GM23248 (cell line): ENCODE measurements around the gene PLCB1. TPM values are rescaled to one million over a fixed set of nuclear protein-coding genes. Genes with fewer than 3 reads are reported as not detected.

Experiments
- DNase-seq: peaks from one replicate; pipeline ENCODE4 v3.0.0-alpha.2; 2015
- H2AFZ ChIP-seq: fragments of 200-600 bp; sonication (generic); 2 replicates; pipeline ENCODE4 v1.6.1; 2016; ENCODE audit warnings: antibody characterized with exemption
- H3F3A ChIP-seq: fragments of 200-600 bp; sonication (generic); 2 replicates; pipeline ENCODE4 v1.6.1; 2016; ENCODE audit warnings: mild to moderate bottlenecking, antibody characterized with exemption, mixed run types; ENCODE audit not compliant: insufficient read depth
- H3K27ac ChIP-seq: fragments of 200-600 bp; sonication (generic); 2 replicates; pipeline ENCODE4 v1.5.1; 2016; ENCODE audit warnings: mild to moderate bottlenecking
- H3K27me3 ChIP-seq: fragments of 200-600 bp; sonication (generic); replicated peaks from 2 replicates; pipeline ENCODE4 v1.6.1; 2016; ENCODE audit warnings: mild to moderate bottlenecking; ENCODE audit not compliant: insufficient read depth
- H3K36me3 ChIP-seq: fragments of 200-600 bp; sonication (generic); 2 replicates; pipeline ENCODE4 v1.6.1; 2016; ENCODE audit warnings: low read depth, mild to moderate bottlenecking
- H3K4me1 ChIP-seq: fragments of 200-600 bp; sonication (generic); 2 replicates; pipeline ENCODE4 v1.6.1; 2016; ENCODE audit warnings: mild to moderate bottlenecking; ENCODE audit not compliant: insufficient read depth
- H3K4me2 ChIP-seq: fragments of 200-600 bp; sonication (generic); one replicate; pipeline ENCODE4 v1.6.1; 2016; ENCODE audit warnings: mild to moderate bottlenecking; ENCODE audit not compliant: unreplicated experiment
- H3K4me3 ChIP-seq: fragments of 200-600 bp; sonication (generic); 2 replicates; pipeline ENCODE4 v1.5.1; 2016; ENCODE audit warnings: mild to moderate bottlenecking
- H3K79me2 ChIP-seq: fragments of 200-600 bp; sonication (generic); 2 replicates; pipeline ENCODE4 v1.6.1; 2016; ENCODE audit warnings: mild to moderate bottlenecking; ENCODE audit not compliant: insufficient read depth
- H3K9ac ChIP-seq: fragments of 200-600 bp; sonication (generic); 2 replicates; pipeline ENCODE4 v1.6.1; 2016; ENCODE audit warnings: mild to moderate bottlenecking
- H3K9me2 ChIP-seq: fragments of 200-600 bp; sonication (generic); 2 replicates; pipeline ENCODE4 v1.6.1; 2016; ENCODE audit warnings: mixed run types, mild to moderate bottlenecking, moderate library complexity; ENCODE audit not compliant: insufficient read depth
- H3K9me3 ChIP-seq: fragments of 200-600 bp; sonication (generic); one replicate; pipeline ENCODE4 v1.6.1; 2017; ENCODE audit warnings: low read depth
- H4K20me1 ChIP-seq: fragments of 200-600 bp; sonication (generic); 2 replicates; pipeline ENCODE4 v1.6.0; 2016; ENCODE audit not compliant: insufficient read depth
- EZH2 ChIP-seq: fragments of 200-600 bp; sonication (generic); IDR thresholded peaks from 2 replicates; pipeline ENCODE4 v1.6.1; 2018; ENCODE audit warnings: antibody characterized with exemption, mild to moderate bottlenecking; ENCODE audit not compliant: insufficient read depth, poor library complexity, severe bottlenecking
- EZH2phosphoT487 ChIP-seq: fragments of 200-600 bp; sonication (generic); IDR thresholded peaks from 2 replicates; pipeline ENCODE4 v1.6.1; 2018; ENCODE audit warnings: antibody characterized with exemption, moderate library complexity, mild to moderate bottlenecking, low read depth; ENCODE audit not compliant: insufficient read depth
- WGBS, 2 experiments: methylation state at CpG; one replicate each; pipeline ENCODE4 v1.1.6; 2015 to 2017; ENCODE audit warnings: low lambda C conversion rate in 2 of 2, low coverage in 1 of 2; ENCODE audit errors: missing lambda C conversion rate in 2 of 2; 5-methylcytosine and 5-hydroxymethylcytosine counted together
- in situ Hi-C: fragments of 300-500 bp; cut with MboI; formaldehyde crosslinking; loops from 2 replicates; pipeline ENCODE4 v1.15.0; 2020
- polyA plus RNA-seq: library from polyadenylated mRNA; unstranded; fragments of >200 nt; fragmentation: Nextera tagmentation; extraction: Ambion mirVana; gene quantifications from 2 replicates; pipeline ENCODE4 v1.2.1, GENCODE V29; 2016
- total RNA-seq: library from RNA; depleted of rRNA; stranded (reverse); fragments of >200 nt; shearing (Covaris generic); gene quantifications from 2 replicates; pipeline ENCODE4 v1.2.3, GENCODE V29; 2014

PLCB1 gene
- total and polyA plus RNA-seq, 2 experiments from 2014 or later = 3.7 to 12.8 TPM

DNA sequence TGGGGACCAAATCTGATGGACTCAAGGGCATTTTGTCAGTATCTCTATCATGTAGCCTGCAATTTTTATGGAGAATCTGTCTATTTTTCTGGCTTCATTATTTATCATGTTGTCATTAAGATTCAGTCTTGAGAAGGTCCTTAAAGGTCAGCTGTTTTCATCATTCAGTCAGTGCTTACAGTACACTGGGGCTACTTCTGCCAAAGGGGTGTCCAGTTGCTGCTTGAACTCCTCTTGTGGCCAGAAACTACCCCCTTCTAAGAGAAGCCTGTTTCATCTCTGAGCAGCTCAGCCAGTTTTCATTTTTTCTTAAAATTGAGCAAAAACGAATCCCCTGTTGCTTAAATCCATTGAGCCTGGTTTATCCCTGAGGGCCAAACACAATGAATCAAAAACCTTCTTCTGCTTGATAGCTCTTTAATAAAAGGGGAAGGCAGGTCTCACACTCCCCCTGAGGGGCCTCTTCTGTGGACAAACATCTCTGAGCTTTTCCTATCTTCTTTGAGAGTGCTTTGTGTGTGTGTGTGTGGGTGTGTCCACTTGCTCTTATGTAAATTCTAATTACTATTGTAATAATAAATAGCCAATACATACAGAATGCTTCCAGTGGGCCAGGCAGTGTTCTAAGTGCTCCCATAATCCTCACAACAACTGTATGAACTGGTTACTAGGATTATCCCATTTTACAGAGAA is 172.2 kb downstream of the PLCB1 start:
- no peaks in the 10 kb centered on the region for H3K9me2 ChIP-seq
- H3K4me3 ChIP-seq = no peak overlapping the region
- TF ChIP-seq EZH2 (no peak), EZH2phosphoT487 (no peak)
- H3K9ac ChIP-seq = no peak overlapping the region
- H3K4me2 ChIP-seq = no peak overlapping the region
- in situ Hi-C loops = no loop called here
- no peaks in the 10 kb centered on the region for H3K4me1 ChIP-seq
- H3K27ac ChIP-seq = no peak overlapping the region
- no peaks in the 10 kb centered on the region for H3K79me2 ChIP-seq
- no peak overlapping the region for H2AFZ ChIP-seq
- no peaks in the 10 kb centered on the region for H3F3A ChIP-seq
- 15 to 24% methylated on average over 1 of the region's 1 CpG for WGBS, 2 experiments
- no peaks in the 10 kb centered on the region for H3K36me3 ChIP-seq
- no peak for DNase-seq
- no peaks in the 10 kb centered on the region for H3K27me3 ChIP-seq
- no peaks in the 10 kb centered on the region for H4K20me1 ChIP-seq
- no peaks in the 10 kb centered on the region for H3K9me3 ChIP-seq

DNA sequence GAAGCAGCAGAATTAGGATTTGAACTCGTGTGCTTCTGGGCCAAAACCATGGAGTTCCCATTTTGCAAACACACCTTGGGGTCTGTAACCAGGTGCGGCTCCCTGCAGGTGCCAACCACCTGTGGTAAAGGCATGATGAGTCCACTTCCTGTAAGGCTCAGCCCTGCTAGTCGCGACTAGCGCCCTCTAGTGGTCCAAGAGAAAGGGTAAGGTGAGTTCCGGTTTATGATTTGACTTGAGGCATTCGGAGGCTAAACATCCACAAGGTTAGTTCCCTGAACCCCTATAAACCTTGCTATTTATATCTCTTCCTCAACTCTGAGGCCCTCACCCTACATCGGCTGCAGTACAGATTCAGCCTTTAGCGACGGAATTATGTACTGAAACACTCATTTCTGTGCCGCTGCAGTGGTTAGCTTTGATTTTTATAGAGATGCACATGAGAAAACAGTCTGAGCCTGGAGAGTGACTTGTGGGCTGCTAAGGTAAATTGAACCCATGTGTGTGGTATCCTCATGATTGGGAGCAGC is 173.4 kb downstream of the PLCB1 start:
- H3K9me2 ChIP-seq = no peaks in the 10 kb centered on the region
- in situ Hi-C loops = no loop called here
- H3K4me3 ChIP-seq = no peak overlapping the region
- no peak overlapping the region for H3K9ac ChIP-seq
- H3K27me3 ChIP-seq = no peaks in the 10 kb centered on the region
- no peak overlapping the region for H3K4me2 ChIP-seq
- H3K27ac ChIP-seq = no peak overlapping the region
- no peaks in the 10 kb centered on the region for H4K20me1 ChIP-seq
- H3K79me2 ChIP-seq = no peaks in the 10 kb centered on the region
- 32% methylated on average over 11 of the region's 11 CpGs for WGBS, 2 experiments
- no peak overlapping the region for H2AFZ ChIP-seq
- TF ChIP-seq EZH2 (no peak), EZH2phosphoT487 (no peak)
- H3K9me3 ChIP-seq = no peaks in the 10 kb centered on the region
- no peaks in the 10 kb centered on the region for H3F3A ChIP-seq
- peak; percentile 50 for DNase-seq
- H3K36me3 ChIP-seq = no peaks in the 10 kb centered on the region
- no peaks in the 10 kb centered on the region for H3K4me1 ChIP-seq

DNA sequence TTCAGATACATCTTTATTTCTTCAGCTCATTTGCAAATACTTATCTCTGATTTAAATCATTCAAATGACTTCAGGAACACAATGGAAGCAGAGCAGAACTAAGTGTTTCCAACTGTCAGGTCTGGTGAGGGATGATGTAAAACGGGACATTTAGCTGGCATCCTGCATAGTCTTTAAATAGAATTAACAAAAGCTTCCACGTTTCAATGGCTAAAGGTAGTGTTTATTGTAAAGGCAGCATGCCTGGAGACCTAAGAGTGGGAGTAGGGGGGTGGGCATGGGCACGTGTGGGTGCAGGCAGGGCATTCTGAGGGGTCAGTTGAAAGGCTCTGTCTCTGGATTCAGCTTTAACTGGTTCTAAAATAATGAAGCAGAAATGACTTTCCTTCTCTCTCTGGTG is 174.9 kb downstream of the PLCB1 start:
- Histone ChIP-seq H3K9me2 (no peaks in the 10 kb centered on the region), H3K9ac (no peak overlapping the region), H2AFZ (no peak overlapping the region), H3K4me1 (no peaks in the 10 kb centered on the region), H3K4me3 (no peak overlapping the region), H3K27ac (no peak overlapping the region), H4K20me1 (no peaks in the 10 kb centered on the region), H3F3A (no peaks in the 10 kb centered on the region), H3K36me3 (no peaks in the 10 kb centered on the region), H3K79me2 (no peaks in the 10 kb centered on the region), H3K4me2 (no peak overlapping the region), H3K9me3 (no peaks in the 10 kb centered on the region), H3K27me3 (no peaks in the 10 kb centered on the region)
- WGBS, 2 experiments = 46 to 51% methylated on average over 3 of the region's 3 CpGs
- DNase-seq = no peak
- in situ Hi-C loops = no loop called here
- no peak for TF ChIP-seq EZH2phosphoT487
- TF ChIP-seq EZH2 = no peak

DNA sequence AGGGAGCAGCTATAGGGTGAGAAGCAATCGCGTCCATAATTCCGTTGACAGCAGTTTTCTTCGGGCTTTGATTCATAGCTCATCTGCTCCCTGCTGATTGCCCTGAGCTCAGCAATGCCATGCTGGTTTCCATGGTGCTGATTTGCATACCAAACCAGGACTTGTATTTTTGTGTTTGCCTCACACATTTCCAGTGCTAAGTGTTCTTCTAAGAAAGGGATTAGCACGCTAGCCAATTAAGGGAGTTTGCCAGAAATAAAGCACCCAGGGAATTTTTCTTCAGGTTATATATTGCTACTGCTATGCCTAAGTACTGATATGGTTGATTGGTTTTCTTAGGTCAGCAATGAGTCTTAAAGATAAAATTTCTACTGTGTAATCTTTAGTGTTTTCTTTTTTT is 177.6 kb downstream of the PLCB1 start:
- WGBS, 2 experiments = 10 to 26% methylated on average over 5 of the region's 5 CpGs

More for the DNA sequence above, 177.6 kb downstream of the PLCB1 start:
- Histone ChIP-seq H3K4me2 (no peak overlapping the region), H3K9ac (no peak overlapping the region), H3F3A (no peaks in the 10 kb centered on the region), H3K79me2 (no peaks in the 10 kb centered on the region), H3K9me2 (no peaks in the 10 kb centered on the region), H3K4me1 (no peaks in the 10 kb centered on the region), H3K27ac (no peak overlapping the region), H4K20me1 (no peaks in the 10 kb centered on the region), H2AFZ (no peak overlapping the region), H3K4me3 (no peak overlapping the region), H3K36me3 (no peaks in the 10 kb centered on the region), H3K27me3 (no peaks in the 10 kb centered on the region), H3K9me3 (no peaks in the 10 kb centered on the region)
- DNase-seq = peak; percentile 40
- in situ Hi-C loops = no loop called here
- TF ChIP-seq EZH2phosphoT487 (no peak), EZH2 (no peak)
